HEK293 (cell line): ENCODE results near the gene KRT8.
A peak's percentile ranks its signal among the peaks of the same experiment; 100 is the strongest.

Experiments
- GLIS1 ChIP-seq: fragments of 450-650 bp; formaldehyde crosslinking; IDR thresholded peaks from 2 replicates; pipeline ENCODE4 v1.5.1; 2016; ENCODE audit warnings: missing biosample characterization, missing genetic modification characterization
- KLF1 ChIP-seq: fragments of 450-650 bp; formaldehyde crosslinking; IDR thresholded peaks from 2 replicates; pipeline ENCODE4 v1.5.1; 2016; ENCODE audit warnings: missing biosample characterization, missing genetic modification characterization
- KLF10 ChIP-seq: fragments of 450-650 bp; IDR thresholded peaks from 2 replicates; pipeline ENCODE4 v1.5.1; 2018; ENCODE audit warnings: missing biosample characterization, mild to moderate bottlenecking, missing genetic modification characterization
- KLF16 ChIP-seq: fragments of 450-650 bp; formaldehyde crosslinking; IDR thresholded peaks from 2 replicates; pipeline ENCODE4 v1.5.1; 2017; ENCODE audit warnings: missing biosample characterization, missing genetic modification characterization
- KLF8 ChIP-seq: fragments of 450-650 bp; formaldehyde crosslinking; IDR thresholded peaks from 2 replicates; pipeline ENCODE4 v1.5.1; 2016; ENCODE audit warnings: missing biosample characterization, missing genetic modification characterization
- MYNN ChIP-seq: fragments of 450-650 bp; formaldehyde crosslinking; IDR thresholded peaks from 2 replicates; pipeline ENCODE4 v1.5.1; 2016; ENCODE audit warnings: missing biosample characterization, missing genetic modification characterization, borderline replicate concordance
- OSR2 ChIP-seq: fragments of 450-650 bp; formaldehyde crosslinking; IDR thresholded peaks from 2 replicates; pipeline ENCODE4 v1.5.1; 2016; ENCODE audit warnings: missing biosample characterization, missing genetic modification characterization
- PRDM1 ChIP-seq: fragments of 450-650 bp; formaldehyde crosslinking; IDR thresholded peaks from 2 replicates; pipeline ENCODE4; 2016; ENCODE audit warnings: missing biosample characterization, missing genetic modification characterization
- REPIN1 ChIP-seq: fragments of 450-650 bp; formaldehyde crosslinking; IDR thresholded peaks from 2 replicates; pipeline ENCODE4 v1.5.1; 2017; ENCODE audit warnings: missing biosample characterization, missing genetic modification characterization, low read depth
- SCRT1 ChIP-seq: fragments of 450-650 bp; formaldehyde crosslinking; IDR thresholded peaks from 2 replicates; pipeline ENCODE4 v1.5.1; 2016; ENCODE audit warnings: missing biosample characterization, missing genetic modification characterization, borderline replicate concordance
- SCRT2 ChIP-seq: fragments of 450-650 bp; formaldehyde crosslinking; IDR thresholded peaks from 2 replicates; pipeline ENCODE4 v1.5.1; 2016; ENCODE audit warnings: missing biosample characterization, missing genetic modification characterization
- SP3 ChIP-seq: fragments of 450-650 bp; formaldehyde crosslinking; IDR thresholded peaks from 2 replicates; pipeline ENCODE4 v1.5.1; 2016; ENCODE audit warnings: missing biosample characterization, missing genetic modification characterization
- ZBTB7A ChIP-seq: fragments of 450-650 bp; formaldehyde crosslinking; IDR thresholded peaks from 2 replicates; pipeline ENCODE4 v1.5.1; 2016; ENCODE audit warnings: low read depth, missing biosample characterization, missing genetic modification characterization
- ZFP41 ChIP-seq: fragments of 450-650 bp; formaldehyde crosslinking; IDR thresholded peaks from 2 replicates; pipeline ENCODE4 v1.5.1; 2016; ENCODE audit warnings: missing biosample characterization, missing genetic modification characterization, borderline replicate concordance
- ZIC2 ChIP-seq: fragments of 450-650 bp; formaldehyde crosslinking; IDR thresholded peaks from 2 replicates; pipeline ENCODE4 v1.5.1; 2016; ENCODE audit warnings: missing biosample characterization, missing genetic modification characterization
- ZNF112 ChIP-seq: fragments of 450-650 bp; formaldehyde crosslinking; IDR thresholded peaks from 2 replicates; pipeline ENCODE4 v1.5.0; 2017; ENCODE audit warnings: missing biosample characterization, missing genetic modification characterization
- ZNF2 ChIP-seq: fragments of 450-650 bp; formaldehyde crosslinking; IDR thresholded peaks from 2 replicates; pipeline ENCODE4 v1.5.1; 2016; ENCODE audit warnings: missing biosample characterization, missing genetic modification characterization
- ZNF248 ChIP-seq: fragments of 450-650 bp; formaldehyde crosslinking; IDR thresholded peaks from 2 replicates; pipeline ENCODE4 v1.5.1; 2017; ENCODE audit warnings: missing biosample characterization, missing genetic modification characterization
- ZNF354C ChIP-seq: fragments of 450-650 bp; formaldehyde crosslinking; IDR thresholded peaks from 2 replicates; pipeline ENCODE4 v1.5.1; 2016; ENCODE audit warnings: missing biosample characterization, missing genetic modification characterization, low read depth, borderline replicate concordance
- ZNF391 ChIP-seq: fragments of 450-650 bp; formaldehyde crosslinking; IDR thresholded peaks from 2 replicates; pipeline ENCODE4 v1.5.1; 2016; ENCODE audit warnings: low read depth, missing biosample characterization, missing genetic modification characterization, borderline replicate concordance
- ZNF530 ChIP-seq: fragments of 450-650 bp; formaldehyde crosslinking; IDR thresholded peaks from 2 replicates; pipeline ENCODE4 v1.5.1; 2016; ENCODE audit warnings: low read depth, missing biosample characterization, missing genetic modification characterization
- ZNF561 ChIP-seq: fragments of 450-650 bp; IDR thresholded peaks from 2 replicates; pipeline ENCODE4 v1.5.1; 2018; ENCODE audit warnings: missing biosample characterization, missing genetic modification characterization, borderline replicate concordance
- ZNF843 ChIP-seq: fragments of 450-650 bp; formaldehyde crosslinking; IDR thresholded peaks from 2 replicates; pipeline ENCODE4 v1.5.1; 2016; ENCODE audit warnings: missing biosample characterization, missing genetic modification characterization
- TF ChIP-seq, protein P1 (sequence below): fragments of 450-650 bp; formaldehyde crosslinking; IDR thresholded peaks from 2 replicates; pipeline ENCODE4 v1.5.1; 2017; ENCODE audit warnings: missing biosample characterization, missing genetic modification characterization
- TF ChIP-seq, protein P2 (sequence below): fragments of 450-650 bp; formaldehyde crosslinking; IDR thresholded peaks from 2 replicates; pipeline ENCODE4 v1.5.1; 2016; ENCODE audit warnings: missing biosample characterization, missing genetic modification characterization
- TF ChIP-seq, protein P3 (sequence below): fragments of 450-650 bp; formaldehyde crosslinking; IDR thresholded peaks from 2 replicates; pipeline ENCODE4 v1.5.1; 2016; ENCODE audit warnings: missing biosample characterization, missing genetic modification characterization
- TF ChIP-seq, protein P4 (sequence below): fragments of 450-650 bp; formaldehyde crosslinking; IDR thresholded peaks from 2 replicates; pipeline ENCODE4 v1.5.1; 2016; ENCODE audit warnings: missing biosample characterization, missing genetic modification characterization
- TF ChIP-seq, protein P5 (sequence below): fragments of 450-650 bp; formaldehyde crosslinking; IDR thresholded peaks from 2 replicates; pipeline ENCODE4; 2016; ENCODE audit warnings: missing biosample characterization, missing genetic modification characterization
- TF ChIP-seq, protein P6 (sequence below): fragments of 450-650 bp; formaldehyde crosslinking; IDR thresholded peaks from 2 replicates; pipeline ENCODE4 v1.5.1; 2016; ENCODE audit warnings: missing biosample characterization, missing genetic modification characterization

Gene KRT8

DNA sequence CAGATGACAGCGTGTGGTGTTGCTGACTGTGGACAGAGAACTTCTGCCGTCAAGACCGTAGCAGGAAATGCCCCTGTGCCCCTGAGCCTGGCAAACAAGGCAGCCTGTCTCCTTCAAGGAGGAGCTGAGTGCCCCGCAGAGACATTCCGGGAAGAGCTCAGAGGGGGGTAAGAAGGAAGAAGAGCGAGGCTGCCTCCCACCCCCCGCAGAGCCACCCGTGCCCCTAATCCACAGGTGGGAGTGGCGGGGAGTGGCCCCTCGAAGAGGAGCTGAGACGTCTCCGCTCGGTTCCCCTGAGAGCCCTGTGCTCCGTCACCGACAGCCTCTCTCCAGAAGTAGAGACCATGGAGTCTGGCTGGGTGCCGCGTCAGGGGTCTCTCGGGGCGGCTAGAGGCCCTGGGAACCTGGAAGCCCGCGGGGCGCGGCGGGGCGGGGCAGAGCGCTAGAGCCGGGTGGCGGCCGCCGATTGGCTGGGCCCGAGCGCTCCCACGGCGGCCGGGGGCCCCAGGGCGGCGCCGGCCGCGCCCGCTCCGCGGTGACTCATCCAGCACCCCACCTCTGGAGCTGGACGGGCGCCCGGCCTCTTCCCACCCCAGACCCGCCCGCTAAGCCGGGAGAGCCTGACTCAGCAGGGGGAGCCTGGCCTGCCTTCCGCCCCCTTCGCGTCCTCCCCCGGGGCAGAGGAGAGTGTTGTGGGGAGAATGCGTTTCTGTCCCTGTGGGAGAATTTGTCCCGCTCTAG lies 30.9 kb downstream of the KRT8 start (continued):
- TF ChIP-seq, protein P1, sequence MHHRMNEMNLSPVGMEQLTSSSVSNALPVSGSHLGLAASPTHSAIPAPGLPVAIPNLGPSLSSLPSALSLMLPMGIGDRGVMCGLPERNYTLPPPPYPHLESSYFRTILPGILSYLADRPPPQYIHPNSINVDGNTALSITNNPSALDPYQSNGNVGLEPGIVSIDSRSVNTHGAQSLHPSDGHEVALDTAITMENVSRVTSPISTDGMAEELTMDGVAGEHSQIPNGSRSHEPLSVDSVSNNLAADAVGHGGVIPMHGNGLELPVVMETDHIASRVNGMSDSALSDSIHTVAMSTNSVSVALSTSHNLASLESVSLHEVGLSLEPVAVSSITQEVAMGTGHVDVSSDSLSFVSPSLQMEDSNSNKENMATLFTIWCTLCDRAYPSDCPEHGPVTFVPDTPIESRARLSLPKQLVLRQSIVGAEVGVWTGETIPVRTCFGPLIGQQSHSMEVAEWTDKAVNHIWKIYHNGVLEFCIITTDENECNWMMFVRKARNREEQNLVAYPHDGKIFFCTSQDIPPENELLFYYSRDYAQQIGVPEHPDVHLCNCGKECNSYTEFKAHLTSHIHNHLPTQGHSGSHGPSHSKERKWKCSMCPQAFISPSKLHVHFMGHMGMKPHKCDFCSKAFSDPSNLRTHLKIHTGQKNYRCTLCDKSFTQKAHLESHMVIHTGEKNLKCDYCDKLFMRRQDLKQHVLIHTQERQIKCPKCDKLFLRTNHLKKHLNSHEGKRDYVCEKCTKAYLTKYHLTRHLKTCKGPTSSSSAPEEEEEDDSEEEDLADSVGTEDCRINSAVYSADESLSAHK: no peak
- TF ChIP-seq ZFP41 (tag by site-specific recombination) (no peak), MYNN (tag by site-specific recombination) (no peak), KLF8 (tag by site-specific recombination) (peak; percentile 79), ZNF391 (tag by site-specific recombination) (no peak), ZNF2 (no peak), ZNF112 (tag by site-specific recombination) (no peak), ZNF530 (tag by site-specific recombination) (no peak), ZIC2 (tag by site-specific recombination) (peak; percentile 92), SCRT1 (tag by site-specific recombination) (peak; percentile 94), KLF1 (tag by site-specific recombination) (peak; percentile 92), ZBTB7A (0 out of 2 replicates have a peak, but pooled peaks have one; percentile 12), ZNF561 (tag by site-specific recombination) (no peak), GLIS1 (peak; percentile 96), OSR2 (tag by site-specific recombination) (0 out of 2 replicates have a peak, but pooled peaks have one; percentile 49), ZNF248 (tag by site-specific recombination) (no peak), REPIN1 (tag by site-specific recombination) (no peak), ZNF843 (tag by site-specific recombination) (peak; percentile 37; the same call in 1 of the 2 replicates), ZNF354C (tag by site-specific recombination) (no peak), KLF10 (peak; percentile 82), SP3 (tag by site-specific recombination) (peak; percentile 30; the same call in 1 of the 2 replicates), SCRT2 (peak; percentile 100), PRDM1 (peak; percentile 65; the same call in 1 of the 2 replicates), KLF16 (tag by site-specific recombination) (peak; percentile 68)
- TF ChIP-seq, protein P2, sequence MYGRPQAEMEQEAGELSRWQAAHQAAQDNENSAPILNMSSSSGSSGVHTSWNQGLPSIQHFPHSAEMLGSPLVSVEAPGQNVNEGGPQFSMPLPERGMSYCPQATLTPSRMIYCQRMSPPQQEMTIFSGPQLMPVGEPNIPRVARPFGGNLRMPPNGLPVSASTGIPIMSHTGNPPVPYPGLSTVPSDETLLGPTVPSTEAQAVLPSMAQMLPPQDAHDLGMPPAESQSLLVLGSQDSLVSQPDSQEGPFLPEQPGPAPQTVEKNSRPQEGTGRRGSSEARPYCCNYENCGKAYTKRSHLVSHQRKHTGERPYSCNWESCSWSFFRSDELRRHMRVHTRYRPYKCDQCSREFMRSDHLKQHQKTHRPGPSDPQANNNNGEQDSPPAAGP (tag by site-specific recombination): peak; percentile 60; the same call in 1 of the 2 replicates
- TF ChIP-seq, protein P3, sequence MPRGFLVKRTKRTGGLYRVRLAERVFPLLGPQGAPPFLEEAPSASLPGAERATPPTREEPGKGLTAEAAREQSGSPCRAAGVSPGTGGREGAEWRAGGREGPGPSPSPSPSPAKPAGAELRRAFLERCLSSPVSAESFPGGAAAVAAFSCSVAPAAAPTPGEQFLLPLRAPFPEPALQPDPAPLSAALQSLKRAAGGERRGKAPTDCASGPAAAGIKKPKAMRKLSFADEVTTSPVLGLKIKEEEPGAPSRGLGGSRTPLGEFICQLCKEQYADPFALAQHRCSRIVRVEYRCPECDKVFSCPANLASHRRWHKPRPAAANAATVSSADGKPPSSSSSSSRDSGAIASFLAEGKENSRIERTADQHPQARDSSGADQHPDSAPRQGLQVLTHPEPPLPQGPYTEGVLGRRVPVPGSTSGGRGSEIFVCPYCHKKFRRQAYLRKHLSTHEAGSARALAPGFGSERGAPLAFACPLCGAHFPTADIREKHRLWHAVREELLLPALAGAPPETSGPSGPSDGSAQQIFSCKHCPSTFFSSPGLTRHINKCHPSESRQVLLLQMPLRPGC (tag by site-specific recombination): peak; percentile 73; the same call in 1 of the 2 replicates
- TF ChIP-seq, protein P4, sequence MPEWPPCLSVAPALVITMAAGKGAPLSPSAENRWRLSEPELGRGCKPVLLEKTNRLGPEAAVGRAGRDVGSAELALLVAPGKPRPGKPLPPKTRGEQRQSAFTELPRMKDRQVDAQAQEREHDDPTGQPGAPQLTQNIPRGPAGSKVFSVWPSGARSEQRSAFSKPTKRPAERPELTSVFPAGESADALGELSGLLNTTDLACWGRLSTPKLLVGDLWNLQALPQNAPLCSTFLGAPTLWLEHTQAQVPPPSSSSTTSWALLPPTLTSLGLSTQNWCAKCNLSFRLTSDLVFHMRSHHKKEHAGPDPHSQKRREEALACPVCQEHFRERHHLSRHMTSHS (tag by site-specific recombination): no peak
- TF ChIP-seq, protein P5, sequence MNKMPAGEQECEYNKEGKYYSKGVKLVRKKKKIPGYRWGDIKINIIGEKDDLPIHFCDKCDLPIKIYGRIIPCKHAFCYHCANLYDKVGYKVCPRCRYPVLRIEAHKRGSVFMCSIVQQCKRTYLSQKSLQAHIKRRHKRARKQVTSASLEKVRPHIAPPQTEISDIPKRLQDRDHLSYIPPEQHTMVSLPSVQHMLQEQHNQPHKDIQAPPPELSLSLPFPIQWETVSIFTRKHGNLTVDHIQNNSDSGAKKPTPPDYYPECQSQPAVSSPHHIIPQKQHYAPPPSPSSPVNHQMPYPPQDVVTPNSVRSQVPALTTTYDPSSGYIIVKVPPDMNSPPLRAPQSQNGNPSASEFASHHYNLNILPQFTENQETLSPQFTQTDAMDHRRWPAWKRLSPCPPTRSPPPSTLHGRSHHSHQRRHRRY (tag by site-specific recombination): no peak
- TF ChIP-seq, protein P6, sequence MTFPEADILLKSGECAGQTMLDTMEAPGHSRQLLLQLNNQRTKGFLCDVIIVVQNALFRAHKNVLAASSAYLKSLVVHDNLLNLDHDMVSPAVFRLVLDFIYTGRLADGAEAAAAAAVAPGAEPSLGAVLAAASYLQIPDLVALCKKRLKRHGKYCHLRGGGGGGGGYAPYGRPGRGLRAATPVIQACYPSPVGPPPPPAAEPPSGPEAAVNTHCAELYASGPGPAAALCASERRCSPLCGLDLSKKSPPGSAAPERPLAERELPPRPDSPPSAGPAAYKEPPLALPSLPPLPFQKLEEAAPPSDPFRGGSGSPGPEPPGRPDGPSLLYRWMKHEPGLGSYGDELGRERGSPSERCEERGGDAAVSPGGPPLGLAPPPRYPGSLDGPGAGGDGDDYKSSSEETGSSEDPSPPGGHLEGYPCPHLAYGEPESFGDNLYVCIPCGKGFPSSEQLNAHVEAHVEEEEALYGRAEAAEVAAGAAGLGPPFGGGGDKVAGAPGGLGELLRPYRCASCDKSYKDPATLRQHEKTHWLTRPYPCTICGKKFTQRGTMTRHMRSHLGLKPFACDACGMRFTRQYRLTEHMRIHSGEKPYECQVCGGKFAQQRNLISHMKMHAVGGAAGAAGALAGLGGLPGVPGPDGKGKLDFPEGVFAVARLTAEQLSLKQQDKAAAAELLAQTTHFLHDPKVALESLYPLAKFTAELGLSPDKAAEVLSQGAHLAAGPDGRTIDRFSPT: peak; percentile 67
